HG03439 (cell line): ENCODE measurements around the gene DNAJB1.
"Not testable (repeated sequence)": the region's sequence is repeated elsewhere in the genome, so short reads cannot be mapped to it uniquely, and the experiment has no call there.

ENCODE experiments used
- ATAC-seq: cut with Tn5 transposase; IDR thresholded peaks from one replicate; pipeline ENCODE4 v1.9.1; 2021; ENCODE audit warnings: mild to moderate bottlenecking, moderate library complexity; ENCODE audit not compliant: unreplicated experiment

DNAJB1 gene

GRCh38 chr19:14517840-14518505 is at the start of gene DNAJB1:
Gene DNAJB1, minus strand, starts transcription at chr19:14518397. Its CDS starts 48 bp downstream, at chr19:14518349.
- ATAC-seq = peak; percentile 66

- ATAC-seq = no peak
Observed at GRCh38 chr19:14567079-14567478, 48.9 kb upstream of the DNAJB1 start.

- no peak for ATAC-seq
Observed at GRCh38 chr19:14566712-14567077, 48.5 kb upstream of the DNAJB1 start.

GRCh38 chr19:14565765-14566711 is 47.8 kb upstream of the DNAJB1 start:
- no peak for ATAC-seq

- no peak for ATAC-seq
Observed at GRCh38 chr19:14565298-14565679, 47.1 kb upstream of the DNAJB1 start.

- ATAC-seq = not testable (repeated sequence)
Observed at GRCh38 chr19:14564652-14565297, 46.6 kb upstream of the DNAJB1 start.

GRCh38 chr19:14563989-14564651 is 45.9 kb upstream of the DNAJB1 start:
- no peak for ATAC-seq

- ATAC-seq = no peak
Observed at GRCh38 chr19:14563590-14563926, 45.4 kb upstream of the DNAJB1 start.

GRCh38 chr19:14562660-14563589 is 44.7 kb upstream of the DNAJB1 start:
- ATAC-seq = no peak

- no peak for ATAC-seq
Observed at GRCh38 chr19:14561847-14562351, 43.7 kb upstream of the DNAJB1 start.

- no peak for ATAC-seq
Observed at GRCh38 chr19:14561249-14561648, 43.1 kb upstream of the DNAJB1 start.

- no peak for ATAC-seq
Observed at GRCh38 chr19:14560776-14561108, 42.5 kb upstream of the DNAJB1 start.

- no peak for ATAC-seq
Observed at GRCh38 chr19:14559916-14560775, 41.9 kb upstream of the DNAJB1 start.

GRCh38 chr19:14558370-14559066 is 40.3 kb upstream of the DNAJB1 start:
- ATAC-seq = no peak

GRCh38 chr19:14556662-14557188 is 38.5 kb upstream of the DNAJB1 start:
- ATAC-seq = peak; percentile 60

GRCh38 chr19:14555918-14556661 is 37.9 kb upstream of the DNAJB1 start:
- ATAC-seq = no peak

GRCh38 chr19:14554382-14554812 is 36.2 kb upstream of the DNAJB1 start:
- no peak for ATAC-seq

- no peak for ATAC-seq
Observed at GRCh38 chr19:14553939-14554243, 35.7 kb upstream of the DNAJB1 start.
